ENCODE results near the gene TACC3. TPM values are rescaled to one million over a fixed set of nuclear protein-coding genes. Genes with fewer than 3 reads are reported as not detected.
A peak's percentile ranks its signal among the peaks of the same experiment; 100 is the strongest.

Gene TACC3
- total RNA-seq, 4 donors from 2014 or later, result 8.6 to 15.0 (median 11.9) TPM

DNA sequence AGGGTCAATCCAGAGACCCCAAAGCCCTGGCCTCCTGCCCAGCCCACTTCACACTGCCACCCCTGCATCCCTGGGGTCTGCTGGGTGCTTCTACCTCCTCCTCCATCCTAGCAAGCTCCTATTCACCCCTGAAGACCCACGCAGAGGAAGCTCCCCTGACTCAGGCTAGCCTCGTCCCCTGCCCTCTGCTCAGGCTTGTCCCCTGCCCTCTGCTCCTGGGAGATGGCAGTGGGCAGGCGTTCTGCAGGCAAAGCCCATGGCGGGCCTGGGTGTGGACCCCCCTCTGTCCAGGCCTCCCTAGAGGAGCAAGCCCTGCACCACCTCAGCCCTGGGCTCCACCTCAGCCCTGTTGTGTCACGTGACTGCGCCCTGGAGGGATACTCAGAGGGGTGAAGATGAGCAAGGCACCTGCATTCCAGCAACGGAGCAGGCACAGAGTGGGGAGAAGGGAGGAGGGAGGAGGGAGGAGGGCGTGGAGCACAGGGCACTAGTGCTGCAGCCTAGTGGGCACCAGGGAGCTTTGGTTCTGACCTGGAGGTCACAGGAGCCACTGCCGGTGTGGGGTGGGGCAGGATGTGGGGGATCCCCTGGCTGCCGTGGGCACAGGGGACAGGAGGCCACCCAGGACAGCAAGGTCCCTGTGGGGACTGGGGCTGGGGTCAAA is 44.2 kb downstream of the TACC3 start:
- Histone ChIP-seq H3K4me3 (no peak overlapping the region), H3K27me3 (peaks cover 0 to 79% of the 10 kb centered on the region in 2 donors), H3K4me1 (peaks cover 0 to 39% (median 23%) of the 10 kb centered on the region in 4 donors), H3K36me3 (no peaks in the 10 kb centered on the region), H3K27ac (no peak overlapping the region), H3K9me3 (no peaks in the 10 kb centered on the region)
- DNase-seq (ENCODE audit: low spot score in 2 of 2), result no peak
- WGBS, 2 donors, result 83 to 86% methylated on average over 10 of the region's 10 CpGs
- TF ChIP-seq, protein P1, sequence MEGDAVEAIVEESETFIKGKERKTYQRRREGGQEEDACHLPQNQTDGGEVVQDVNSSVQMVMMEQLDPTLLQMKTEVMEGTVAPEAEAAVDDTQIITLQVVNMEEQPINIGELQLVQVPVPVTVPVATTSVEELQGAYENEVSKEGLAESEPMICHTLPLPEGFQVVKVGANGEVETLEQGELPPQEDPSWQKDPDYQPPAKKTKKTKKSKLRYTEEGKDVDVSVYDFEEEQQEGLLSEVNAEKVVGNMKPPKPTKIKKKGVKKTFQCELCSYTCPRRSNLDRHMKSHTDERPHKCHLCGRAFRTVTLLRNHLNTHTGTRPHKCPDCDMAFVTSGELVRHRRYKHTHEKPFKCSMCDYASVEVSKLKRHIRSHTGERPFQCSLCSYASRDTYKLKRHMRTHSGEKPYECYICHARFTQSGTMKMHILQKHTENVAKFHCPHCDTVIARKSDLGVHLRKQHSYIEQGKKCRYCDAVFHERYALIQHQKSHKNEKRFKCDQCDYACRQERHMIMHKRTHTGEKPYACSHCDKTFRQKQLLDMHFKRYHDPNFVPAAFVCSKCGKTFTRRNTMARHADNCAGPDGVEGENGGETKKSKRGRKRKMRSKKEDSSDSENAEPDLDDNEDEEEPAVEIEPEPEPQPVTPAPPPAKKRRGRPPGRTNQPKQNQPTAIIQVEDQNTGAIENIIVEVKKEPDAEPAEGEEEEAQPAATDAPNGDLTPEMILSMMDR (IDR thresholded peaks at IDR 0.05), result no peak
- TF ChIP-seq EP300 (IDR thresholded peaks at IDR 0.05) (no peak), POLR2A (IDR thresholded peaks at IDR 0.05) (no peak)

DNA sequence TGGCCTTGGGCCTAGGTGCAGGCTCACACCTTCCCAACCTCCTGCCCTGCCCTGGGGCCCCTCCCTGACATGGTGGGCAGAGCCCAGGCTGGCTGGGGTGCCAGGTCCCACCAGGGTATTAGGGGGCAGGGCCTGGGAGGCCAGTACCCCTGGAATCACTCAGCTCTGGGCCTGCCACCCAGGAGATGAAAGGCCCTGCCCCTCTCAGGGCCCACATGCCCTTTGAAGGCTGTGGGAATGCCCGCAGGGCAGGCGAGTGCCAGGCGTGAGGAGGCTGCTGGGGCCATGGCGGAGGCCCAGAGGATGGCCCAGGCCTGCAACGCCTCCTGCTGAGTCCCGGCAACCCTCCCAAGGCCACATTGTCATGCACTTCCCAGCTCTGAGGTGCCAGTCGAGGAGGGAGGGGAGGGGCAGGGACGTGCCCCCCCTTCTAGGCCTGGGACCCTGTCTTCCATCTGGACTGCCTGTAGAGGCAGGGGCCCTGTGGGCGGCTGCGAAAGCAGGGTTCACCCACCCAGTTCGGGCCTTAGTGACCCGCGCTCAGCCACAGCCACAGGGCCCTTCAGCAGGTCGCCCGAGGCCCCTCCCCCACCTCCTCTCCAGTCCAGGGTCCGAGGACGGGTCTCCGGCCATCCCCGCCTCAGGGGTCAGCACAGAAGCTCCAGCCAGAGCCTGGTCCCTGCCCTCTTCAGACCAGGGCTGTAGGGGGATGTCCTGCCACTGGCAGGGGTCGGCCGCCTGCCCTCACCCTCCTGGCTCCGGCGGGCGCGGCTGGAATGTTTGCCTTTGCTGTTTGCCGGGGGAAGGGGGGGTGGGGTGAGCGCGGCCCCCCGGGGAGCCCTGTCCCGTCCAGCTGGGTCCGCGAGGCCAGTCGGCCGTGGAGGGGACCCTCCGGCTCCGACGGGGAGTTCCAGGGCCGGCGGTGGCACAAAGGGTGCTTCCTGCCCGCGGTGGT is 45.1 kb downstream of the TACC3 start:
- TF ChIP-seq, protein P1 (IDR thresholded peaks at IDR 0.05), result no peak
- TF ChIP-seq EP300 (IDR thresholded peaks at IDR 0.05) (no peak), POLR2A (IDR thresholded peaks at IDR 0.05) (no peak)
- H3K4me1 ChIP-seq, result peaks cover 0 to 33% (median 21%) of the 10 kb centered on the region in 4 donors
- no peaks in the 10 kb centered on the region for H3K36me3 ChIP-seq
- peak overlapping the region; percentile 22 to 53 (median 32) for H3K4me3 ChIP-seq
- no peak for DNase-seq (ENCODE audit: low spot score in 2 of 2)
- no peaks in the 10 kb centered on the region for H3K9me3 ChIP-seq
- no peak overlapping the region for H3K27ac ChIP-seq
- 63 to 72% methylated on average over 13 to 15 of the region's 41 CpGs for WGBS, 2 donors
- peaks cover 0 to 87% of the 10 kb centered on the region in 2 donors for H3K27me3 ChIP-seq

DNA sequence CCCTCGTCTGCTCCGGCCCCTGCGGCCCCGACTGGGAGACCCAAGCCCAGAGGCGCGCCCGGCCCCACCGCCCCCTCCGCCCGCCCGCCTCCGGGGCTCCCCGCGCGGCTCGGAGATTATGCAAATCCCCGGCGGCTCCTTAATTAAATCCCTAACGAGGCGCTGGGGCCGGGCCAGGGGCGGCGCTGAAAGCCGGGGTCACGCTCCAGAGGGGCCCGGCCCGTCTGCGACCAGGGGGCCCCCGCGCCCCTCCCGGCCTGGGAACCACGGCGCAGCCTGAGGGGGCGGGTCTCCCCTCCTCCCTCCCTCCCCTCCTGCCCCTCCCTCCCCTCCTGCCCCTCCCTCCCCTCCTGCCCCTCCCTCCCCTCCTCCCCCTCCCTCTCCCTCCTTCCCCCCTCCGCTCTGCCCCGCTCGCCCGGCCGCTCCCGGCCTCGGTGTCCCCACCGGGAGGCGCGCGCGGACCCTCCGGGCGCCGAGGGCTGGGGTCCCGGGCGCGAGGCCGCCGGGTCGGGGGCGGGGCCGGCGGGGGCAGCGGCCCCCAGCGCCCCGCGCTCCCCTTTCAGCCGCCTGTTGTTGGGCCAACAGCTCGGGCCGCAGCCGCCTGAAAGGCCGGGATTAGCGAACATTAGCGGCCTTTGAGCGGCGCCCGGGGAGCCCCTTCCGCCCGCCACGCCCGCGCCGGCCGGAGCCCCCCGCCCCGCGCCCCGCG is 45.9 kb downstream of the TACC3 start:
- Histone ChIP-seq H3K4me1 (peaks cover 0 to 33% (median 21%) of the 10 kb centered on the region in 4 donors), H3K27me3 (peaks cover 0 to 91% of the 10 kb centered on the region in 2 donors), H3K9me3 (no peaks in the 10 kb centered on the region), H3K36me3 (no peaks in the 10 kb centered on the region), H3K27ac (no peak overlapping the region), H3K4me3 (peak overlapping the region; percentile 22 to 53 (median 32))
- DNase-seq (ENCODE audit: low spot score in 2 of 2), result no peak
- TF ChIP-seq, protein P1 (IDR thresholded peaks at IDR 0.05), result no peak
- no peak for TF ChIP-seq EP300 (IDR thresholded peaks at IDR 0.05)
- no peak for TF ChIP-seq POLR2A (IDR thresholded peaks at IDR 0.05)
- 1 to 3% methylated on average over 30 to 32 of the region's 84 CpGs for WGBS, 2 donors

DNA sequence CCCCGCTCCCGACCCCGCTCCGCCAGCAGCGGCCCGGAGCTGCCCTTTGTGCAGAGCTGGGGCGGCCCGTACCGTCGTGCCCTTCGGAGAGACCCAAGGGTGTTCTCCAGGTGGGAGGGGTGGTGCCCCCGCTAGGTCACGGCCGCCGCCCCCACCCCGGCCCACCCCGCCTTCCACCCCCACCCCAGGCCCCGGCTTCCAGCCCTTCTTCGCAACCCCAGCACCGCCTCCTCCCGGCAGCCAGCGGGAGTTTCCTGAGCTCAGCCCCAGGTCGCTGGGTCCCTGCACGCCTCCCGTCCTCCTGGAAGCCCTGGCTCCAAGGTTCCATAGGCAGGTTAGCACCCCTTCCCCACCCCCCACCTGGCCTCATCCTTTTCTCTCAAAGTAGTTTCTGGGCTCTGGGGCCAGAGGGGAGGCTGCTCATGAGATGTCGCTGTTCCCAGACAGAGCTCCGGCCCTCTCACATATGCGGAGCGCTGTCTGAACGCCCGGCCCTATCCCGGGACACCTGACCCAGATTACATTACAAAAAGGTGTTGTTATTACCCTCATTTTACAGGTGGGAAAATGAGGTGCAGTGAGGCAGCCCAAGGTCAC is 46.5 kb downstream of the TACC3 start:
- DNase-seq (ENCODE audit: low spot score in 2 of 2), result no peak
- TF ChIP-seq POLR2A (IDR thresholded peaks at IDR 0.05) (no peak), EP300 (IDR thresholded peaks at IDR 0.05) (no peak)
- TF ChIP-seq, protein P1 (IDR thresholded peaks at IDR 0.05), result no peak
- Histone ChIP-seq H3K27me3 (peaks cover 0 to 91% of the 10 kb centered on the region in 2 donors), H3K4me3 (peak overlapping the region in 3 of 4 donors; percentile 22 to 53 (median 23)), H3K27ac (no peak overlapping the region), H3K9me3 (no peaks in the 10 kb centered on the region), H3K4me1 (peaks cover 0 to 33% (median 20%) of the 10 kb centered on the region in 4 donors), H3K36me3 (no peaks in the 10 kb centered on the region)
- WGBS, 2 donors, result 36 to 43% methylated on average over 15 to 16 of the region's 32 CpGs
